SH-SY5Y (cell line): ENCODE data around the gene SLC7A4.

Experiments used
- GATA2 ChIP-seq: IDR thresholded peaks from 2 replicates; pipeline ENCODE4 v1.6.1; 2011; ENCODE audit warnings: mild to moderate bottlenecking, low read depth, low read length
- GATA3 ChIP-seq: IDR thresholded peaks from 2 replicates; pipeline ENCODE4 v1.6.1; 2011; ENCODE audit warnings: low read depth, mild to moderate bottlenecking, low read length, moderate library complexity

SLC7A4 gene

DNA sequence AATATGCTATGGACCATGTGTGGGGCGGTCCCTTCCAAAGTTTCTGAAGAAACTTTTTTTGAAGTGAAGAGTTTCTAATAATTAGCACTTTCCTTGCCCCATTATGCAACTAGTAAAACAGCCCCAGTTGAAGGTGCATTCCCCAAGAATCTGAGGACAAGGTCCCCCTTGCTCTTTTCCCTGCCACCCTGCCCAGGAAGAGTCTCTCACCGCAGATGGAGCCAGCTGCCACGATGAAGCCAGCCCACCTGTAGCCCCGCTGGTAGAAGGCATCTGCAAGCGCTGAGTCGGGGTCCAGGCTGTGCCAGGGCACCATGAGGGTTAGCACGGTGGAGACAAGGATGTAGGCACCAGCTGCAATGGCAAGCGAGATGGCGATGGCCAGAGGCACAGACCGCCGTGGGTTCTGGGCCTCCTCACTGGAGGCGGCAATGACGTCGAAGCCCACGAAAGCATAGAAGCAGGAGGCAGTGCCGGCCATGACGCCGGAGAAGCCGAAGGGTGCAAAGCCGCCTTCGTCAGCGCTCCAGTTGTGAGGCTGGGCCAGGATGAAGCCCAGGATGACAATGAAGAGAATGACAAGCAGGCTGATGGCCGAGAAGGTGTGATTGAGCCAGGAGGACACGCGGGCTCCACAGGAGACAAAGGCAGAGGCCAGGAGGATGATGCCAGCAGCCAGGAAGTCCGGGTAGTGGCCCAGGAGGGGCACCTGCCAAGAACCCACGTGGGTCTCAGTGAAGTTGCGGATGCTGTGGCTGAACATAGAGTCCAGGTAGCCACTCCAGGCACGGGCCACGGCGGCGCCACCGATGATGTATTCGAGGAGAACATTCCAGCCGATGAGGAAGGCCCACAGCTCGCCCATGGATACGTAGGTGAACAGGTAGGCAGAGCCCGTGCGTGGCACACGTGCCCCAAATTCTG is 1.5 kb downstream of the SLC7A4 start:
- TF ChIP-seq GATA3, result no peak
- TF ChIP-seq GATA2, result no peak

DNA sequence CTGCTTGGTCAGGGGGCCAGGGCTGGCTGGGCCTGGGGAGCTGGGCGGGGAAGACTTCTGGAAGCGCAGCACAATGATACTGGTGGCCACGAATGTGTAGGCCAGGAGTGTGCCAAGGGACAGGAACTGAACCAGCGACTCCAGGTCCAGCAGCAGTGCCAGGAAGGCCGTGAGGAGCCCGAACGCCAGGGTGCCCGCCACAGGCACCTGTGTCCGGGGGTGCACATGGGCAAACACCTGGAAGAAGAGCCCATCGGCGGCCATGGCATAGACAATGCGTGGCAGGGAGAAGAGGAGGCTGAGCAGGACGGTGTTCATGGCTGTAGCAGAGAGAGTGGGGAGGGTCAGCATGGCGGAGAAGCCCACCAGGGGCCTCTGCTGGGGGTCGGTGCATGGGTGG is 2.3 kb downstream of the SLC7A4 start:
- TF ChIP-seq GATA3 (no peak), GATA2 (no peak)

DNA sequence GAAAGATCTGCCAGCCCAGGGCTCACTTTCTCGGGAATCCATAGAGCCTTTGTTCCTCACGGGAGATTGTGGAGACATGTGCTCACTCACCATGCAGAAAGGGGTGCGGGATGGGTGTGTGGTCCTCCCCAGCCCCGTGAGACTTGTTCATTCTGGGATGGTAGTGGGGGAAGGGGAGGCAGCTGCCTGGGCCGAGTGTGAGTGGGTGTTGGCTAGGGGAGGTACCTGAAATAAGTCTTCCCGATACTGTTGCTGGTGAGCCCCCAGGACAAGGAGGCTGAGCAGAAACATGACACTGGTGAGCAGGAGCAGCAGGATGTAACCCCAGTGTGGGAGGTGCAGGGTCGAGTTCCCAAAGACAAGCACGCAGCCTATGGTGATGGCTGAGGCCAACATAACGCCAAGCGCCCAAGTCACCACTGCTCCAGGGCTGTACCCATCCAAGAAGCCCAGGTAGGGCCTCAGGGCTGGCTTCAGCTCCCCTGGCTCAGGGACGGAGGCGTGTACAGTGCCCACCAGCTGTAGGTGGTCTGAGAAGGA is 2.8 kb downstream of the SLC7A4 start:
- TF ChIP-seq GATA2 (no peak), GATA3 (no peak)

DNA sequence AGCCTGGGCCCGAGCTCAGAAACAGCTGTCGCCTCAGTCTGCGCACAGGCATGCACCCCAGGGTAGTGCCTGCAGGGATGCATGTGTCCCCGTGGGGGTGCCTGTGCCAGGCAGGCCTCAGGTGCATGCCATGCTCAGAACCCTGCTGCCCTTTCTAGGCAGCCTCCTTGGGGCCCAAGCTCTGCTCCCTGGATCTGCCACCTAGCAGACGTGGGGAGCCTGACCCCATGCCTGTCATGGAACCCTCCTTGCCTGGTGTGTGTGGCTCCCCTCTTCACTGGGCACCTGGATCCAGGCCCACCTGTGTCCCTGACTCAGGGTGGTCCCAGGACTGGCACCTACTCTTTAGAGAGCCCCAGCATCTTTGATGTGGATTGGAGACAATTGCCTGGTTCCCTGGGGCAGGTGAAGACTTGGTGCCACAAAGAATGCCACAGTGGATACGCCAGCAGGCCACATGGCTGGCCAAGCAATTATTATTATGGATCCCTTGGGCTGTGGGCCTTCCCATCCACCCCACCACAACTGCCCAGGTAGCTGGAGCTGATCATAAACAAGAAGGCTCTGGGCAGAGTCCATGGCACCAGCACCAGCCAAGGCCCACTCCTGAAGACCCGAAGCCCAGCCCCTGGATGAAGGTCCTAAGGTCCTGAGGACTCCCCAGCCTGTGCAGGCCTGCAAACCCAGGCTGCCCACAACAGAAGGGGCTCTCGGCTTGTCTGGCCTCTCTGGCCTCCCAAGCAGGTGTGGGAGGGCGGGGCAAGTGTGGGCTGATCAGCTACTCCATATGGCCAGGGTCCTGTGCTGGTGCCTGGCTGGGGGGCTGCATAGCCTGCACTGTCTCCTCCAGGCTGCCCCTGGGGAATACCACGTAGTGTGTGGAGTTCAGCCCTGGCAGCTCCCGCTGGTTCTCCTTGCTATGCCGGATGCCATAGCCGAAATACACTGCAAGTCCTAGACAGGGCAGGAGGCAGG is 3.8 kb downstream of the SLC7A4 start:
- TF ChIP-seq GATA2, result no peak
- no peak for TF ChIP-seq GATA3

DNA sequence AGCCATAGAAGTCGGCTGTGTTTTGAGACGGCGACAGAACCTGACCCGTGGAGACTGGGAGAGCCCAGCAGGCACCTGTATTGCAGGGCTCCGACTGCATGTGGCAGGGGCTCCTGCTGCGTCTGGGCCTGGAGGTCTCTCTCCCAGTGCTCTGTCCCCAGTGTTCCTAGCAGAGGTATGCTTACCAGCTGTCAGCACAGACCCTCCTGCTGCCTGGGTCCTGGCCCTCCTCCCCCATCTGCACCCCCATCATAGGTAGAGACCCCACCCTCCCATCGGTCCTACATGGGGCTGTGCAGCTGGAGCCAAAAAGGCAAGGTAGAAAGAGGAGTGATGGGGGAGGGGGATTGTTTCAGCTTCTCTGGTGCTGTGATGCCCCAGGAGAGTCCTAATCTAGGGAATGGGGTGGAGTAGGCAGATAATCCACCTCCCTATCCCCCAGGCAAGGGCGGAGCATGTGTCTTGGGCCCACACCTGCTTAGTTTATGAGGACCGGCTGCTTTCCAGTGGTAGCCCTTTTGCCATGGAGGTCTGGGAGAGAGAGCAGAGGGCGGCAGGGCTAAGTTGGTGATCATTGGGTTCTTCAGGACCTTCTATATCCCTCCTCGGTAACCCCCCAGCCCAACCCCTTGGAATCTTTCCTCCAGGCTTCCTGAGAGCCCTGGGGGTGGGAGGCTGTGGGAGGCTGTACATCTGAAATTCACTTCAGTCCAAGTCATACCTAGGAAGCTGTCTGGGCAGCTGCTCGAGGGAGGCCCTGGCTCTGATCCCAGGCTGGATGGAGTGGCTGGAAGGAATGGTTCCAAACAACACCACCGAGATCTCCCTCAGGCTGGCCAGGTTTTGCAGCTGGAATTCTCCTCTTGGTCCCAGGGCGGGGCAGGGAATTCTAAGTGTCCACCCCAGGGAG is 5.3 kb downstream of the SLC7A4 start:
- TF ChIP-seq GATA2, result no peak
- TF ChIP-seq GATA3, result no peak

DNA sequence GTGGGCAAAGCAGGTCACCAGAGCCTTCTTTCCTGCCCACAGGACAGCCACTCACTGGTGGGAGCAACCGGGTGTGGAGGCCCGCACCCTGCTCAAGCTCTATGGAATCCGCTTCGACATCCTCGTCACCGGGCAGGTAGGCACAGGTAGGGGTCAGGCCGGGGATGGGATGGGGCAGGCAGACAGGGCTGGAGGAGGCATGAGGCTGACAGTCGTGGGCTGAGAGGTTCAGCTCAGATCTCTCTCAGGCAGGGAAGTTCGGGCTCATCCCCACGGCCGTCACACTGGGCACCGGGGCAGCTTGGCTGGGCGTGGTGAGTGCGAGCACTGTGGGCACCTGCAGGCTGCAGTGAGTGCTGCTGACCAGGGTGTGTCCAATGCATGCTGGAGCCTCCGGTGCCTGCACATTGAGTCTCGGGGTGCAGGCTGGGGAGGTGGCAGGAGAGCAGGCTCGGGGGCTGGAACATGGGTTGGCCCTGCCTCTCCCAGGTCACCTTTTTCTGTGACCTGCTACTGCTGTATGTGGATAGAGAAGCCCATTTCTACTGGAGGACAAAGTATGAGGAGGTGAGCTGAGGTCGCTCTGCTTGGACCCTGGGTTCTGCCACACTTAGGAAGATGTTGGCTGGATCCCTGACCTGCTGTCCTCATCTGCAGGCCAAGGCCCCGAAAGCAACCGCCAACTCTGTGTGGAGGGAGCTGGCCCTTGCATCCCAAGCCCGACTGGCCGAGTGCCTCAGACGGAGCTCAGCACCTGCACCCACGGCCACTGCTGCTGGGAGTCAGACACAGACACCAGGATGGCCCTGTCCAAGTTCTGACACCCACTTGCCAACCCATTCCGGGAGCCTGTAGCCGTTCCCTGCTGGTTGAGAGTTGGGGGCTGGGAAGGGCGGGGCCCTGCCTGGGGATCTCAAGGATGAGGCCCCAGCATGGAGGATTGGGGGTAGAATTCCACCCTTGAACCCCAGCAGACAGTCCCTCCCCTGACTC is 6.3 kb downstream of the SLC7A4 start:
- TF ChIP-seq GATA3 (no peak), GATA2 (no peak)

DNA sequence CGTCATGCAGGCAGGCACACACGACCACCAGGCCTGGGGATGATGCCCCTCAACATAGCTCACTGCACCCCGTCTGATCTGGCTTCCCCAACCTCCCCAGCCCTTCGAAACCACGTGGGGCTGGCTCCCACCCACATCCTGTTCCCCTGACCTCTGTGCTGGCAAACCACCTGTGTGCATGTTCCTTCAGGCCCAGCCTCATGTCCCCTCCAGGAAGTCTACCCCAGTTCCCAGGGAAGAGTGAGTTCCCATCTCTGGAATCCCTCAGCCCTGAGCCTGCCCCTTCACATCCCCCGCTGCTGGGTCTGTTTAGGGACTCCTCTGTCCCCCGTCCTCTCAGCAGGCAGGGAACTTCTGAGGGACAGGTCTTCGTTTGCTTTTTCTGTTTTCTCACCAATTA is 7.1 kb downstream of the SLC7A4 start:
- no peak for TF ChIP-seq GATA2
- TF ChIP-seq GATA3, result no peak

DNA sequence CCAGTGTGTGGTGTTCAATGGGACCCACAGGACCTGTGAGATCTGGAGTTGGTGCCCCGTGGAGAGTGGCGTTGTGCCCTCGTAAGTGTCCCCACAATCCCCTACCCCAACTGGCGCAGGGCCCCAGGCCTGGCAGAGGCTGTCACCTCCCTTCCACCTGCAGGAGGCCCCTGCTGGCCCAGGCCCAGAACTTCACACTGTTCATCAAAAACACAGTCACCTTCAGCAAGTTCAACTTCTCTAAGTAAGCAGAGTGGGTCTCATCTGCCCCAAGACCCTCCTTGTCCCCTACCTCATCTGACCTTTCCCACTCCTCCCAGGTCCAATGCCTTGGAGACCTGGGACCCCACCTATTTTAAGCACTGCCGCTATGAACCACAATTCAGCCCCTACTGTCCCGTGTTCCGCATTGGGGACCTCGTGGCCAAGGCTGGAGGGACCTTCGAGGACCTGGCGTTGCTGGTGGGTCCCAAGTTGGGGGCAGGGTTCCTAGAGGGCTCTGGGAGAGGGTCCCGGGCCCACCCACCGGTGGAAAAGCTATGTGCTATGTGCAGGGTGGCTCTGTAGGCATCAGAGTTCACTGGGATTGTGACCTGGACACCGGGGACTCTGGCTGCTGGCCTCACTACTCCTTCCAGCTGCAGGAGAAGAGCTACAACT is 9.3 kb downstream of the SLC7A4 start:
- TF ChIP-seq GATA3 (no peak), GATA2 (no peak)

DNA sequence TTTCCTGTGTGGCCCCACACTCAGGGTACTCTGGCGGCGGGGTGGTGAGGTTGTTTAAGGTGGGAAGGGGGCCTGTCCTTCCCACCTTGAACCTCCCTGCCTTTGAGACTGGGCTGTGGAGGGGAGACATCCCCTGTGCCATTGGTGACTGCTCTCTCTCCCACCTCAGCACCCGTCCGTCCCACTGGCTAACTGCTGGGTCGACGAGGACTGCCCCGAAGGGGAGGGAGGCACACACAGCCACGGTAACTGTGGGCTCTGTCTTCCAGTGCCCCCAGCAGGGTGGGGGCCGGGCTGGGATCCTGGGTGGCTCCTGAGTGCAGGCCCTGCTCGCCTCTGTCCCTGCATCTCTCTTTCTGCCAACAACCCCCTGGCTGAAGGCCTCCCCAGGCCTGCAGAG is 9.9 kb downstream of the SLC7A4 start:
- TF ChIP-seq GATA2, result no peak
- no peak for TF ChIP-seq GATA3

DNA sequence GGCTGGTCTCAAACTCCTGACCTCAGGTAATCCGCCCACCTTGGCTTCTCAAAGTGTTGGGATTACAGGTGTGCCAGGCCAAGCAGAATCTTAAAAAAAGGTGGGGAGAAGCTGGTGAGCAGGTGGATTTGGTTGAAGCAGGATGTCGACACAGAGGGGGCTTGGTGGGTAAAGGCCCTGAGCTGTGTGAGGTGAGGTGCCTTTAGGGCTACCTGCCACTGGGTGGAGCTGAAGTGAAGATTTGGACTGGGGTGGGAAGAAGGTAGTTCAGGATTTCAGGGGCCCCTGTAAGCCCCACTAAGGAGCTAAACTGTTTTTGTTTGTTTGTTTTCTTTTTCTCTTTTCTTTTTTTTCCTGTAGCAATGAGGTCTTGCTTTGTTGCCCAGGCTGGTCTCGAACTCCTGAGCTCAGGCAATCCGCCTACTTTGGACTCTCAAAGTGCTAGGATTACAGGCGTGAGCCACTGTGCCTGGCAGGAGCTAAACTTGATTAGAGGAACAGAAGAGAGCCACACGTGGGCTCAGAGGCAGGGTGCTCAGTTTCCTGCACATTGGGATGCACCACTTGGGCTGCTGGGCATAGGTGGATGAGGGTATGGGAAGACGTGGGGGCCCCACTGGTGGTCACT is 11.4 kb downstream of the SLC7A4 start:
- TF ChIP-seq GATA3, result no peak
- TF ChIP-seq GATA2, result no peak

DNA sequence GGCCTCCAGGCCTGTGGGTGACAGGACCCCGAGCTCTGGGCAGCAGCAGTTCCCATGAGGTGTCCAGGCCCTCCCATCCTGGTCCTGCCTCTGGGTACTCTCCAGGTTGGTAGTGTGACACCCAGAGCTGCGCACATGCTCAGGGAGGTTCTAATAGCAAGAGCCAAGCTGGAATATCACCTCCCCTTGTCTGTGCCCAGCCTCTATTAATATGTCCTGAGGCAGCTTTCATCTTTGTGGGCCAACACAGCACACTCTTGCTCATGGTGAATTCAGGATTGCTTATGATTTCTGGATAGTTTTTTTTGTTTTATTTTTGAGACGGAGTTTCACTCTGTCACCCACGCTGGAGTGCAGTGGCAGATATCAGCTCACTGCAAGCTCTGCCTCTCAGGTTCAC is 14.0 kb downstream of the SLC7A4 start:
- TF ChIP-seq GATA2 (no peak), GATA3 (no peak)
